ENCODE measurements around the gene NRXN3. TPM values are rescaled to one million over a fixed set of nuclear protein-coding genes. Genes with fewer than 3 reads are reported as not detected.

Gene NRXN3
- total RNA-seq, 1 donor from 2014 or later = not detected

DNA sequence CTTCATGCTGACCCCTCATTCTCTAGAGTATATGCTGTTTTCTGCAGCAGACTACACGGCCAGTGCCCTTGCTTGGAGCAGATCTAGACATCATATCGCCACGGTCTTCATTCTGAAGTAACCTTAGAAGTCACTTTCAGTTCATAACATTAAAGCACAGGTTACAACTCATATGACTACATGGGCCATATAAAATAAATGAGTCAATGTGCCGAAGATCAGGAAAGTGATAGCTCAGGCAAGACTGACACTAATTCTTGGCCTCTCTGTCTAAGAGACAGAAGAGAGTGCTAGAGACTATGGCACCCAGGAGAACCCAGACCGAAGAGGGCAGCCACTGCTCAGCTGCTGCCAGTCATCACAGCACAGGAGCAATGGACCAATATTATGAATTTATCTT lies 1431.4 kb downstream of the NRXN3 start:
- no peak for DNase-seq (ENCODE audit: low read depth in 2 of 2)

DNA sequence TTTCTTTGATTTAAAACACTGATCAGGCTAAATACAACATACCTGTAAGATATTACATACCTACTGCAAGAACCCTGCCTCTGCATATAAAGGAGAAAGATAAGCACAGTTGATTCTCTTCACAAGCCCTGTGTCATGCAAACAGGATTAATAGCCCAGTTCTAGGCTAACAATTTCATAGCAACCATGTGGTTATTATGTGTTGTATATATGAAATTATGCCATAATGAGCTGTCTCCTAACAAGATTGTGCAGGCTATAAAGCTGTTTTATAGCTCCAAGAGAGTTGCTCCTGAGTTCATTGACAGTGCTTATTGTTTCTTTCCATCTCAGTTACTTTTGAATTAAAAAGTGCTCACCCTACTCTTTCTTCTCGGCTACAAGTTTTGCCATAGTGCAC lies 1431.9 kb downstream of the NRXN3 start:
- no peak for DNase-seq (ENCODE audit: low read depth in 2 of 2)

- DNase-seq (ENCODE audit: low read depth in 2 of 2) = no peak
Measured at GRCh38 chr14:79602742-79603141, 1432.6 kb downstream of the NRXN3 start.

- DNase-seq (ENCODE audit: low read depth in 2 of 2) = no peak
Measured at GRCh38 chr14:79605849-79606248, 1435.7 kb downstream of the NRXN3 start.

- DNase-seq (ENCODE audit: low read depth in 2 of 2) = no peak
Measured at GRCh38 chr14:79608446-79608845, 1438.3 kb downstream of the NRXN3 start.

DNA sequence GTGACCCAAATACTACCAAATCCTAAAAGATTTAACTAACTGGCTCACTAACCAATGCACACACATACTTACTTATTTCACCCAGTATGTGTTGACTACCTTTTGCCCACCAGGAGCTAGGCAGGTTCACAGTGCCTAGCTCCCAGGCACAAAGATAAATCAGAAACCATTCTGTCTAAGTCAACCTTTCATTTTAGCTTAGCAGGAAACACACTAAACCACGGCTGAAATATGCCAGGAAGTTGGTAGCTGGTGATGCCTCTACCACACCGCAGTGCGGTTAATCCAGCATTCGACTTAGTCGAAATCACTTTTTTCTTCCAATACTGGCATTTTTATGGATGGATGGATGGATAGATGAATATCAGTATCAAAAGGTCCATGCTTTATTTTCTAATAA lies 1443.5 kb downstream of the NRXN3 start:
- no peak for DNase-seq (ENCODE audit: low read depth in 2 of 2)

GRCh38 chr14:79614448-79614847 lies 1444.3 kb downstream of the NRXN3 start:
- no peak for DNase-seq (ENCODE audit: low read depth in 2 of 2)

GRCh38 chr14:79627058-79627457 lies 1456.9 kb downstream of the NRXN3 start:
- DNase-seq (ENCODE audit: low read depth in 2 of 2) = no peak

DNA sequence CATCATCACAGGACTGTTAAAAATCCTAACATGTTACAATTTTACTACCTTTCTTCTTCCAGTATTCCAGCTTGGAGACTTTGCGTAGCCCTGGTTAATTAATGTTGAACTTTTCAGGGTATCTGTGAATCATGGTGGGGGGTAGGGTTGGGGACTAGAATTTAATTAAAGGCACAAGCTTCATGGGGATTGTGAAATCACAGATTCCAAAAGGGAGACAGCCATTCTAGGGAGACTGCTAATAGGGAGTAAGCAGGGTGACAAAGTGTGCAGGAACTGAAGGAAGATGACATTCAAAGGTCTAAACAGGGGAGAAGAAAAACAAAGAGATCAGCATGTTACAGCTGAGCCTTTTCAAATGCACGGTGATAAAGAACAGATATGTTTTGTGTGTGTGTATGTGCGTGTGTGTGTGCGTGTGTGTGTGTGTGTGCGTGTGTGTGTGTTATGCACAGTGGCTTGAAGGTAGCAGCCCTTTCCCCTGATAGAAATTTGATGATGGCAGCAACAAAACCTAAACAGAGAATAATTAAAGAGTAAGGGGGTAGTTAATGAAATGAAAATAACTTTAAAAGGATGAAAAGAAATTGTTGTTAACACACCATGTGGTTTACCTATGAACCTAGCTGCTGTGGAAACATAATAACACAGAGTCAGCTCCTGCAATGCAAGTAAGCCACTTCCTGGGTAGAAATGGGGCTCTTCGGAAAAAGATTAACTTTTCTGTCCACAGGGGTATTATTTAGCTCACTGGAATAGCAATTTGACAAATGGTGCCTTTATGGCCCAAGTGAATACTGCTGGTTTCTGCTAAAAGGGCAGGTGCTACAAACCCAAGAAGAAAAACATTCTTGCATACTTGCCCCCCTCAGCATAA lies 1459.5 kb downstream of the NRXN3 start:
- no peak for DNase-seq (ENCODE audit: low read depth in 2 of 2)

- DNase-seq (ENCODE audit: low read depth in 2 of 2) = no peak
Measured at GRCh38 chr14:79630288-79630960, 1460.3 kb downstream of the NRXN3 start.

DNA sequence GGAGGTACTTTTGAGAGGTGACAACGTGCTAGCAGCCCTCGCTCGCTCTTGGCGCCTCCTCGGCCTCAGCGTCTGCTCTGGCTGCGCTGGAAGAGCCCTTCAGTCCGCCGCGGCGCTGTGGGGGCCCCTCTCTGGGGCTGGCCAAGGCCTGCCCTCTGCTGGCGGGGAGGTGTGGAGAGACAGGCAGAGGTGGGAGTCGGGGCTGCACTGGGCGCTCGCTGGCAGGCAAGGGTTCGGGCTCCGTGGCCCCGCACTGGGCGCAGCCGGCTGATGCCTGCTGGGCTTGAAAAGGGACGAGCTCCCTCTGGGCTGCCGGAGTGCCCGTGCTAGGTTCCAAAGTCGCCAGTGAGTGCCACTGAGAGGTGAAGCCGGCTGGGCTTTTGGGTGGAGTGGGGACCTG lies 1461.1 kb downstream of the NRXN3 start:
- no peak for DNase-seq (ENCODE audit: low read depth in 2 of 2)

GRCh38 chr14:79638672-79639266 lies 1468.6 kb downstream of the NRXN3 start:
- no peak for DNase-seq (ENCODE audit: low read depth in 2 of 2)

GRCh38 chr14:79639613-79640012 lies 1469.4 kb downstream of the NRXN3 start:
- no peak for DNase-seq (ENCODE audit: low read depth in 2 of 2)

DNA sequence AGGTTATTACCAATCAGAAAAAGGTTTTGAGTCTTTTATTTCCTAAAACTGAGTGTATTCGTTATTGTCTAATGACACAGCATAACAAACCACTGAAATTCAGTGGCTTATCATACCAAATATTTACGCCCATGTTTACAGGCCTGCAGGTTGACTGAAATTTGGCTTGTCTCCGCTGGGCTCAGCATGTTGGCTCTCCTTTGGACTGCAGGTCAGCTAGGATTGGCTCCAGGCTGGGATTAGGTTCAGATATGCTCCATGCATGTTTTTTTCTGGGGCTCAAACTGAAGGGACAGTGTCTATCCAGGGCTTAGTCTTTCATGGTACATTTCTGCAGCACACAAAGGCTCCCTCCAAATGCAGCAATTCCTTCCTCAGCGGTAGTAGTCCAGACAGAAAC lies 1471.2 kb downstream of the NRXN3 start:
- DNase-seq (ENCODE audit: low read depth in 2 of 2) = no peak

GRCh38 chr14:79643132-79643531 lies 1473.0 kb downstream of the NRXN3 start:
- no peak for DNase-seq (ENCODE audit: low read depth in 2 of 2)

DNA sequence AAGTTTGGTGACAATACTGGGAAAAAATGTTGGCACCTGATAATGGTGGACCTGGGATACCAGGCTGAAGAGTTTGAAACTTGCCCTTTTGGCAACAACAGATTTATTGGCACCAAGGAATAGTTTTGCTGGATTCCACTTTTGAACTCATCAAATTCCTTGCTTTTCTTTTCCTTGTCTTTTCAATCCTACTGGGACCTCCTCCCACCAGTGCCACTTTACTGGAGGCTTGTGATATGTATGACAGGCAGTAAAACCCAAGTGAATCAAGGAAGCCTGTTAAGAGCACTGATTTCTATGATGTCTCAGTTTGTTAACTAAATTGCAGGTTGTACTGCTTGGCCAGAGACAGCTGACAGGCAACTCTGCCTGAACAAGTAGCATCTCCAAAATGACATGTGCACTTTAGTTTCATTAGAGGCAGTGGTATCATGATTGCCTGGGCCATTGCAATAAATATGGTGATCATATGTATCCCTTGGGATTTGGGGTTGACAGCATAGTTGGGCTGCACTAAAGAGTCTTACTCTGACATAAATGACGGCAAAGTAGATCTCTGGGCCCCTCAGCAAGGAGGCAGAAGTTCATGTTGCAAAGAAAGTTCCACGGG lies 1475.7 kb downstream of the NRXN3 start:
- no peak for DNase-seq (ENCODE audit: low read depth in 2 of 2)

DNA sequence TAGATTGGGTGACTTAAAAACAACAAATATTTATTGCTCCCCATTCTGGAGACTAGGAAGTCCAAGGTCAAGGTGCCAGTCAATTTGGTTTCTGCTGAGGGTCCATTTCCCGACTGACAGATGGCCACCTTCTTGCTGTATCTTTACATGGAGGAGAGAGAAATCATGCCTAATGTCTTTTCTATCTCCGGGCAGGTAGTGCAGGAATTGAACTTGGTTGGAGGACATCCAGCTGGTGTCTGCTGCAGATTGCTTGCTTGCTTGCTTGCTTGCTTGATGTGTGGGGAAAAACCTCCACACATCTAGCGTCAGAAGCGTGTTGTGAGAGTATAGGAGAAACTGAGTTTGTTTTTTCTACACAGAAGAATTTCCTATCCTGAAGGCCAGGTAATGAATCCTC lies 1479.7 kb downstream of the NRXN3 start:
- no peak for DNase-seq (ENCODE audit: low read depth in 2 of 2)

DNA sequence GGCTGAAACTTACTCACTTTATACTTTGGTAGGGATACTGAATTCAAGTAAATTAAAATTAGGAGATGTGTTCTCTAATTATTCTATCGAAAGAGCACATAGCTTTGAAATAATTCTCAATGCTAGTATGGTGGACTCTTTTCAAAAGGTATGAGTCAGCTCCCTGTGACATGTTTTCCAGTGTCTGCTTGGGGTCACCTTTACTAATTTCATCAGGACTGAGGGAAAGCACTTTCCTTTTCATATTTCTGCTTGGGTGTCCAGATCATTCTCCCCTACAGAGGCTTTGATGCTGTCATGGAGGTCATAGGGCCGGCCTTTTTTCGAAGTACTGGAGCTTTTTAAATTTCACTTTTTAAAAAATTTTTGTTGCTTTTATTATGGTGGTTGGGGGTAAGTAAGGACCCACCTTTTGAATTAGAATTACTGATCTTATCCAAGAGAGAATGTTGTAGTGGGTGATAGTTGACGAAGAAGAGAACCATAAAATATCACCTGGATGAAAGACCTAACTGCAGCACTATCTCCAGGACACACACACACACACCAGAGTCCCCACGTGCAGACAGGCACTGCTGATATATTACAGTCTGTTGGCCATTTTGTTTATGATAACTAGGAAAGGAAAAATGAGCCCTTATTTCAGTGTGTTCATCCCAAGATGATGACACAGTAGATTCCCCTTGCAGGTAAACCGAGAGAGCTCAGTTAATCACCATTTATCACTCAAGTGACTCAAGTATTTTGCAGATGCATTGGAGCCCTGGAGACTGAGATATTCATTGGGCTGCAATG lies 1482.5 kb downstream of the NRXN3 start:
- no peak for DNase-seq (ENCODE audit: low read depth in 2 of 2)

GRCh38 chr14:79656056-79656455 lies 1485.9 kb downstream of the NRXN3 start:
- no peak for DNase-seq (ENCODE audit: low read depth in 2 of 2)

- no peak for DNase-seq (ENCODE audit: low read depth in 2 of 2)
Measured at GRCh38 chr14:79656496-79656895, 1486.3 kb downstream of the NRXN3 start.

DNA sequence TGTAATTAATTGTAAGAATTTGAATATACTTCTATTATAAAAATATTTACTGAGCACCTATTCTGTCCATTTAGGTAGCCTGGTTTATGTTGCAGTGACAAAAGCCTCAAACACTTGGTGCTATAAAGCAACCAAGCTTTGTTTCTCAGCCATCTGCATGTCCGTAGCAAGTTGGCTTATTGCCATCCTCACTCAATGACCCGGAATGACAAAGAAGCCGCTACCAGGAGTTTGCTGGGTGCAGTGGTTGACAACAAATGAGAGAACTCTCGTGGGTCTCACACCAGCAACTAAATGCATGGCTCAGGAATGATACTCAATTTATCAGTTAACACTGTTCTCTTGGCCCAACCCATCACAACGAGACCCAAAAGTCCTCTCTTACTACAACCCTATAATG lies 1488.0 kb downstream of the NRXN3 start:
- DNase-seq (ENCODE audit: low read depth in 2 of 2) = no peak

All from lung microvascular endothelial cell (primary cell).